HG03558 (cell line): ENCODE results near the gene PREX1.

Experiments
- ATAC-seq: cut with Tn5 transposase; IDR thresholded peaks from one replicate; pipeline ENCODE4 v1.9.1; 2021; ENCODE audit warnings: moderate number of reproducible peaks; ENCODE audit not compliant: unreplicated experiment; ENCODE audit errors: extremely low read depth

PREX1 gene

DNA sequence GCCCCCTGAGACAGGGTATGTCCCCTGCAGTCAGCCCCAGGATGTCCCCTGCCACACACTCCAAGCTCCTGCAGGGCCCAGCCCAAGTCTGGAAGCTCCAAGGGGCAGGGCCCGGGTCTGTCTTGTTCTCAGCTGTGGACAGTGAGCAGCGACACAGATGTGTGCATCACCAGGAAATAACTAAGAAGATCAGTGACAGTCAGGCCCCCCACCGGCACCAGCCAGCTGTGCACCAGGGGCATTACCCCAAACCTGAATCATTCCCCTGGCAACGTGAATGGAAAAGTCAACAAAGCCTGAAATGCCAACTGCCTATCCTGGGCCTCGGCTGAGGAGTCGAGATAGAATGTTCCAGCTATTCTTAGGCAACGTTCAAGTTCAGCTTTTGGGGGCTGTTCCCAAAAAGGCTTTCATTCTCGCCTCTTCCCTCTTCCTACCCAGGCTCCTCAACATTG, 105.0 kb downstream of the PREX1 start:
- ATAC-seq, result no peak

DNA sequence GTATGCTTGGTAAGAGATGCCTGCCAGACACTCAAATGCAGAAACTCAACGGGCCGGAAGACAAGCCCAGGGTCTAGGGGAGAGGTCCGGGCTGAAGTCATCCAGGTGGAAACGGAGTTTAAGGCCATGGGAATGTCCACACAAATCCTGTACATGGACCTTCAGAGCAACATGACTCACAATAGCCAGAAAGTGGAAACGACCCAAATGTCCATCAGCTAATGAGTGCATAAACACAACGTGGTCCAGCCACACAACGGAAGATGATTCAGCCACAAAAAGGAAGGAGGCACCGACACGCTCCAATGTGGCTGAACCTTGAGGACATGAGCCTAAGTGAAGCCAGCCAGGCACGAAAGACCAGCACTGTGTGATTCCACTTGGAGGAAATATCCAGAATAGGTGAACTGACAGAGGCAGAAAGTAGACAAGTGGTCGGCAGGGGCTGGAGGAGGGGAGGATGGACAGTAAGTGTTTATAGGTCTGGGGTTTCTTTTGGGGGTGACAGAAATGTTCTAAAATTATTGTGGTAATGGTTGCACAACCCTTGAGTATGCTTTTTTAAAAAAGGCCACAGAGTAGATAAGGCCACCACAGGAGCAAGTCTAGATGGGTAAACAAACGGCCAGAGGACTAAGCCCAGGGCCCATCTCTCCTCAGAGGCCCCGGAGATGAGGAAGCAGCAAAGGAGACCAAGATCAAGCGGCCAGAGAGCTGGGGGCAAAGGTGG, 105.6 kb downstream of the PREX1 start:
- ATAC-seq, result no peak

GRCh38 chr20:48721324-48722001, 106.3 kb downstream of the PREX1 start:
- ATAC-seq, result no peak

GRCh38 chr20:48720256-48720985, 107.4 kb downstream of the PREX1 start:
- no peak for ATAC-seq

DNA sequence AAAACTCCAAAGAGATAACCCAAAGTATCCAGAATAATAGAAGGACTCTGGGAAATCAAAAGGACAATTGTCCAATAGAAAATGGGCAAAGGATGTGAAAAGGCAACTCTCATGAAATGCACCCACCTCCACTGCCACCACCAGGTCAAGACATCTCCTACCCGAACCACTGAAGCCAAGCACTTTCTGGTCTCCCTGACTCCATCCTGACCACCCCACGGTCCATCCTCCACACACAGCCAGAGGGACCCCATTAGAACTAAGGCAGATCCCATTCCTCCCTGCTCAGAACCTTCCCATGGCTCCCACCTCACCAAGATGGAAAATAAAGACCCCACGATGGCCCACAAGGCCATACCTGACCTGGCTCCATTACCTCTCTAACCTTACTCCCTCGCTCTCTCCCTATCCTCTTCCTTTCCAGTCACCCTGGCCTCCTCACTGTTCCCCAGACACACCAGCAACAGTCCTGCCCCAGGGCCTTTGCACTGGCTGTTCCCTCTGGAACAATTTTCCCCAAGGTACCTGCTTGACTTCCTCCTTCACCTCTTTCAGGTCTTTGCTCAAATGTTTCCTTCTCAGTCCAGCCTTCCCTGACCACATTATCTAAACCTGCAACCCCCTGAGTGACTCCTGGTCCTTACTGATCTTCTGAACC, 108.1 kb downstream of the PREX1 start:
- ATAC-seq, result no peak

- no peak for ATAC-seq
Measured at GRCh38 chr20:48718786-48719578, 108.8 kb downstream of the PREX1 start.

DNA sequence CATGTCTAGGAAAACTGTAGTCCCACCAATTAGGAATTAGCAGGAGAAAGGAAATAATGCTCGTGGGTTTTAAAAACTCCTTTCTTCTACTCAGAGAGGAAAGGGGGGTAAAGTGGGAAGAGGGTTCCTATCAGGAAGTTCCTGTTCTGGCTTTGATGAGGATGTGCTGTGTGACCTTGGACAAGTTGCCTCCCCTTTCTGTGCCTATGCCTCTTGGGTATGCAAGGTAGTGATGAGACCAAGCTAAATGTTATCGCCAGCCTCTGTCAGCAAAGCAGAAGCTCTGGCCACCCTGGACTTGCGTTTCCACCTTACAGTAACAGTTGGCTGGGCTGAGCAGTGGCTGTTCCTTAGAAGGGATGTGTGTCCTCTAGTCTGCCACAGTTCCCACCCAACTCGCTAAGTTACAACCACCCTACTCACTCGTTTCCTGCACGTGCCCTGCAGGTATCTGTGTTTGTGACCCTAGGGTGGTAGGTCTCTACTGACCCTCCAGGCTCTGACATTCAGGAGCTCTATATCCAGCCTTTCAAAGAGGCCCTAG, 110.0 kb downstream of the PREX1 start:
- ATAC-seq, result no peak

GRCh38 chr20:48717095-48717672, 110.6 kb downstream of the PREX1 start:
- no peak for ATAC-seq

DNA sequence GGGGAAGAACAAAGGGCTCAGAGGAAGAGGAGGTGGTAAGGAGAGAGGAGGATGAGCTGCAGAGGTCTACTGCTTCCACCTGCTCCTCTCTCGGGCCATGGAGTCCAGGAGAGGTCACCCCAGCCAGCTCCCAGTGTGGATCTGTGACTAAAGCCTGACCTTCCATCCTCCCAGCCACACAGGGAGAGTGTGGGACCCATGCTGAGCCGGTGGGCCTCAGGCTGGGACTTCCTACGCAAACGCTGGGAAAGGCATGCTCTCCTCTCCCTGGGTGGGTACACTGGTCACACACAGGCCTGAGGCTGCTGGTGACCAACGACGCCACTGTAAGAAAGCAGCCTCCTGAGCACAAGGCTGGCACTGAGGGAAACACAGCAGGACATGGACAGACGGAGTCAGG, 111.3 kb downstream of the PREX1 start:
- ATAC-seq, result no peak

DNA sequence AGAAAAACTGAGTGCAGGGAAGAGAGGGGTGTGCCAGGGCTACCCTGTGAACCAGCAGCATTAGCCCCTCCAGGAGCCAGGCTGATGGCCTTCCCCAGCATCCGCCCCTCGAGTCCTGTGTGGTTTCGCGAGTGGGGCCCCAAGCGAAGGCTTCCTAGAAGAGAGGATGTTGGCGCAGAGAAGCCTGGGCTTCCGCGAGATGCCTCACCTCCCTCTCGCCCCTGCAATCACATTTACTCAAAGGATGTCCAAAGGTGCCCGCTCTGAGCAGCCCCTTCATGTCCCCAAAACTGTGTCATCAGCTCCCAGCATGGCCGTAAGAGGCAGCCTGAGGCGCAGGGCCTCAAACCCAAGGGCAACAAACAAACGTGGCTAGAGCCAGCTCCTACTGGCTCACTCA, 111.7 kb downstream of the PREX1 start:
- no peak for ATAC-seq

GRCh38 chr20:48714764-48715163, 113.0 kb downstream of the PREX1 start:
- ATAC-seq, result no peak

- no peak for ATAC-seq
Measured at GRCh38 chr20:48711696-48712464, 115.9 kb downstream of the PREX1 start.

DNA sequence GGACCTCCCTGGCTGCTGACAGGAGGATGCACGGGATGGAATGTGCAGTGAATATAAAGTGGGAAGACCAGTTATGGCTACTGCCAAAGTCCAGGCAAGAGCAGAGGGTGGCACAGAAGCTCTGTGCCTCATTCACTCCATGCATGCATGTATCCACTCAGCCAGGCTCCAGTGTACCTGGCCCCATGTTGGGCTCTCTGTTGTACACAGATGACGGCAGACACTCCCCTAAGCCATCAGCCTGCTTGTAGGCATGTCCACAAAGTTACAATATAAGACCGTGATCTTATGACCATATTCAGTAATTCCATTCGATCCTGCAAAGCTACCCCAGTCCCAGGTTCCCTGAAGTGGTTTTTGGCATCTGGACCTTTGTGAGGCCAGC, 116.8 kb downstream of the PREX1 start:
- no peak for ATAC-seq

GRCh38 chr20:48710341-48711043, 117.3 kb downstream of the PREX1 start:
- no peak for ATAC-seq

DNA sequence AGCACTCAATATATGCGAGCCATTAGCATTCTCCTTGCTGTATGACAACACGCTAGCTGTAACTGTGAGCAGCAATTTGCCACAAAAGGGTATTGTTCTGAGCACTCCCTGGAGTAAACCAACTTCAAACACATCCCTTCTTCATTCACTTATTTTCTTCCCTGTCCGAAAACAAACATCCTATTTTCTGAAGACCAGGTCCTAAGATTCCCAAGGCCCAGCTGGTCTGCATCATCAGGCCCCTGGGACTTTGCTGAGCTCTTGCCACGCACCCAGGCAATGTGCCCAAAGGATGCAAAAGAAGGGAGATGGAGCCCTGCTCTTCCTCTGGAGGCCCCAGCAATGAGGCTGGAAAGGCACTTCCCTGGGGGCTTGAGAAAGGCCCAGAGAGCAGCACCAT, 118.1 kb downstream of the PREX1 start:
- ATAC-seq, result no peak

DNA sequence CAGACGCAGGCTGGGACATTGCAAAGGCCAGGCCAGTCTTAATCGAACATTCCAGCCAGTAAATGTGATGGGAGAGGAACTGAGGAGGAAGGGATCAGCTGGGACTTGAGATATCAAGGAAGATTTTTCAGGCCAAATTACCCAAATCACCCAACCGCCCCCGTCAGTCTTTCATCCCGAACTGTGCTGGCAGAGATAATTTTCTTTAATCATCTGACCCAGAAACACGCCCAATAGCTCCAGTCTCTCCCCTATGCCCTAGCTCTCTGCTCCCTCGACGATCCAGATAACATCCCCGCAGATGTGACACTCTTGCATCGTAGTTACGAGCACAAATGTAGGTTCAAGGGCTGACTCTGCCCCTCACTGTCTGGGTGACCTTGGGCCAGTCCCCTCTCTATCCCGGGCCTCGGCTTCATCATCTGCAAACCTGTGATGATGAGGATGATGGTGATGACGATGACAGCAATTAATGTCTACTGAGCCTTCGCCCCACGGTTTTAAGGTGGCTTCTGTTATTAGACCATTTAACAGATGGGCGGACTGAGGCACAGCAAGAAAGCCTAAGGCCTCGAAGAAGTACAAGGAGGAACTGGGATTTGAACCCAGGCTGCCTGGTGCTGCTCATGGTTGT, 118.6 kb downstream of the PREX1 start:
- no peak for ATAC-seq

- ATAC-seq, result no peak
Measured at GRCh38 chr20:48708630-48709029, 119.2 kb downstream of the PREX1 start.

DNA sequence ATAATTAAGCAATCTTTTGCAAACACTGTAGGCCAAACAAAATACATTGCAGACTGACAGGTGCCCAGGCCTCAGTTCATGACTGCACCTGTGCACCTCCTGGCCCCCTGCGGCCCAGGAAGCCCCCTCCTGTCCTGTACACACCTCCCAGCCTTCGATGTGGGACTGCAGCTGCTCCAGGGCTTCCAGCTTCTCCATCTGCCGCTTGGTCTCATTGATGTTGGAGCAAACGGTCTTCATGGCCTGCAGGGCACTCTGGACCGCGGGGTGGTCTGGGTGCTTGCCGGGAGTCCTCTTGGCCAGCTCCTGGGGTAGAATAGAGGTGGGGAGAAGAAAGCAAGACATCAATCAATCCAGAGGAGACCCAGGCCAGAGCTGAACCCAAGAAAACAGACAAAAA, 119.7 kb downstream of the PREX1 start:
- ATAC-seq, result no peak
